ENCODE data around the gene MS4A10.
A peak's percentile ranks its signal among the peaks of the same experiment; 100 is the strongest.
"Not testable (repeated sequence)": the region's sequence is repeated elsewhere in the genome, so short reads cannot be mapped to it uniquely, and the experiment has no call there.

Gene MS4A10

GRCh38 chr11:60790726-60791125 is 5.6 kb downstream of the MS4A10 start:
- DNase-seq, result no peak

- DNase-seq, result no peak
Measured at GRCh38 chr11:60791153-60791933, 6.2 kb downstream of the MS4A10 start.

- no peak for DNase-seq
Measured at GRCh38 chr11:60792521-60792920, 7.4 kb downstream of the MS4A10 start.

- DNase-seq, result no peak
Measured at GRCh38 chr11:60795291-60795690, 10.2 kb downstream of the MS4A10 start.

GRCh38 chr11:60797846-60798630 is 12.9 kb downstream of the MS4A10 start:
- DNase-seq, result no peak

GRCh38 chr11:60798631-60799030 is 13.5 kb downstream of the MS4A10 start:
- DNase-seq, result no peak

GRCh38 chr11:60801194-60801593 is 16.1 kb downstream of the MS4A10 start:
- no peak for DNase-seq

GRCh38 chr11:60803273-60803936 is 18.3 kb downstream of the MS4A10 start:
- DNase-seq, result no peak

GRCh38 chr11:60809249-60809648 is 24.1 kb downstream of the MS4A10 start:
- no peak for DNase-seq

GRCh38 chr11:60809691-60810090 is 24.6 kb downstream of the MS4A10 start:
- DNase-seq, result no peak

GRCh38 chr11:60810151-60810550 is 25.0 kb downstream of the MS4A10 start:
- DNase-seq, result no peak

- no peak for DNase-seq
Measured at GRCh38 chr11:60810569-60810968, 25.4 kb downstream of the MS4A10 start.

- DNase-seq, result no peak
Measured at GRCh38 chr11:60813324-60813723, 28.2 kb downstream of the MS4A10 start.

- DNase-seq, result no peak
Measured at GRCh38 chr11:60814112-60814511, 29.0 kb downstream of the MS4A10 start.

- no peak for DNase-seq
Measured at GRCh38 chr11:60816590-60817157, 31.5 kb downstream of the MS4A10 start.

GRCh38 chr11:60818057-60818456 is 32.9 kb downstream of the MS4A10 start:
- DNase-seq, result no peak

GRCh38 chr11:60821827-60822599 is 36.9 kb downstream of the MS4A10 start:
- no peak for DNase-seq

GRCh38 chr11:60823745-60824306 is 38.7 kb downstream of the MS4A10 start:
- not testable (repeated sequence) for DNase-seq

- no peak for DNase-seq
Measured at GRCh38 chr11:60825118-60825517, 40.0 kb downstream of the MS4A10 start.

- no peak for DNase-seq
Measured at GRCh38 chr11:60825790-60826189, 40.7 kb downstream of the MS4A10 start.

GRCh38 chr11:60830478-60831142 is 45.5 kb downstream of the MS4A10 start:
- no peak for DNase-seq

GRCh38 chr11:60831143-60831500 is 46.0 kb downstream of the MS4A10 start:
- peak; percentile 81 for DNase-seq

All from NCI-H1105 (cell line).